Hematopoietic multipotent progenitor cell (in vitro differentiated cells): ENCODE results near the gene EHD4. TPM values are rescaled to one million over a fixed set of nuclear protein-coding genes. Genes with fewer than 3 reads are reported as not detected.

Source experiments
- DNase-seq, 3 donors: peaks; one replicate each; pipeline ENCODE4 v3.0.0-alpha.2; 2011 to 2015; ENCODE audit warnings: low read depth in 2 of 3, low spot score in 2 of 3
- total RNA-seq: library from RNA; depleted of rRNA; stranded (reverse); fragments of >200 nt; gene quantifications from one replicate; pipeline ENCODE4 v1.2.3, GENCODE V29; 2012

EHD4 gene
- total RNA-seq, 1 donor, result 6.7 TPM

- DNase-seq, result no peak
Measured at GRCh38 chr15:41866872-41867579, 105.3 kb downstream of the EHD4 start.

GRCh38 chr15:41866263-41866703 lies 106.1 kb downstream of the EHD4 start:
- DNase-seq, result no peak

DNA sequence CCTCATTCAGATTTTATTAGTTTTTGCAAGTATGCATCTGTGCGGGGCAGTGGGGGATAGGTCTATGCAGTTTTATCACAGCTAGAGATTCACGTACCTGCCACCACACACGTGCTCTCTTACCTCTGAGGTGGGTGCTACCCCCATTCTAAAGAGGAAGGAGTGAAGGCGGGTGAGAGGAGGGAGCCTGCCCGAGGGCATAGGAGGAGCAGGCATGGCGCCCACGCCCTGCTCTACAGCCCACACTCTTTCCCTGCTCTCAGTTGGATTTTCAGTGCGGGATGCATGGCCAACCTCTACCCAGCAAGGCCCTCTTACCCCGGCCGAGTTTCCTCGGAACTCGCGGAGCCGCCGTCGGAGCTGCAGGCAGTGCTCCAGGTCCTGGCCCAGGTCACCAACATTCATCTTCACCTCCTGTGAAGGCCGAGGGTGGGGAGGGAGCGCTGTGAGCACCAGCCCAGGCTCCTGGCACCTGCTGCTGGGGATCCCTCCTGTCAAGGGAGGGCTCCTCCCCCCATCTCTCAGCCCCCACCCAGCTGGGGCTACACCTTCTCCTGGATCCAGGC lies 106.8 kb downstream of the EHD4 start:
- DNase-seq, result no peak

DNA sequence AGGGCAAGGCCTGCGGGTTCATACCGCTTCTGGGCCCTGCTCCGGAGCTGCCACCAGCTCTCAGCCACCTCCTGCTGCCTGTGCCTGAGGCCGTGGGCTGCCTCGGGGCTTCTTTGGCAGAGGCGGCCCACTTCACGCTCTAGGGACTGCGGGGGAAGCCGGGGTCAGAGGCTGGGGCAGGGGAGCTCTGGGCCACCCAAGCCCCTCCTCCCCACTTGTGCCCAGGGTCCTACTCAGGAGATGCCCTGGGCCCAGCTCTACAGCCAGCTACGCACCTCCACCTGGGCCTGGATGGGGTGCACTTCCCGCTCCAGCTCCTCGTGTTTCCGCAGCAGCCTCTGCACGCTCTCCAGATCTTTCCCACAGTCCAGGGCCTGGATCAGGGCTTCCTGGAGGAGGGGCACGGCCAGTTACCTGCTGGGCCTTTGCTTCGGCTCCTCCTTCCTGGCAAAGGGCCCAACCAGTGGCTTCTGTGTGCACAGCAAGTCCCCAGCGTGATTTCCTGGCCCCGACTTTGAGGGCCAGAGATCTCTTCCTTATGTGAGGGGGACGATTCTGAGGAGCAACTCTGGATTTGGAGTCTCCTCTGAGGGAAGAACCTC lies 109.7 kb downstream of the EHD4 start:
- DNase-seq, result no peak

DNA sequence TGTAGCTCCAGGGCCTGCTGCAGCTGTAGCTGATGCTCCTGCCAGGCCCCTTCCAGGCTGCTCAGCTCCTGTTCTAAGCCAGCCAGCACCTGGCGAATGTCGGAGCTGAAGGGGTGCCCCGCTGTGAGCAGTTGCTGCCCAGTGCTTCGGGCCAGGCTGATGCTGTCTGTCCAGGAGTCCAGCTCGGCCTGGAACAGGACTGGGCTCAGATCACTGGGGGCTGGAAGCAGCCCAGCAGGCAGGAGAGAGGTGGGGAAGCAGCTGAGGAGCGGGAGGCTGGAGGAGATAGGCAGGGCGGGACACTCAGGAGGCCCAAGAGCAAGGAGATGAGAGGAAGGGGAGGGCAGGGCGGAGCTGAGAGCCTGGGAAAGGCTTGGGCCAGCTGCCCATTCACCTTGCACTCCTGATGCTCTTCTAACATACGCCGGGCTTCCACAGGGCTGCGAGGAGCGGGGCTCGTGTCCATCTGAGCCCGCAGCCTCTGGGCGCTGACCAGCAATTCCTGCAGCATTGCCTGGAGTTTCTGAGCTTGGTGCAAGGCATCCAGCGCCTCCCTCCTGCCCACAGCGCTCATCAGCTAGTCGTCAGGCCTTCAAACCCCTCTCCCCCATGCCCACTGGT lies 110.5 kb downstream of the EHD4 start:
- DNase-seq, result no peak

- no peak for DNase-seq
Measured at GRCh38 chr15:41860049-41860828, 112.1 kb downstream of the EHD4 start.

DNA sequence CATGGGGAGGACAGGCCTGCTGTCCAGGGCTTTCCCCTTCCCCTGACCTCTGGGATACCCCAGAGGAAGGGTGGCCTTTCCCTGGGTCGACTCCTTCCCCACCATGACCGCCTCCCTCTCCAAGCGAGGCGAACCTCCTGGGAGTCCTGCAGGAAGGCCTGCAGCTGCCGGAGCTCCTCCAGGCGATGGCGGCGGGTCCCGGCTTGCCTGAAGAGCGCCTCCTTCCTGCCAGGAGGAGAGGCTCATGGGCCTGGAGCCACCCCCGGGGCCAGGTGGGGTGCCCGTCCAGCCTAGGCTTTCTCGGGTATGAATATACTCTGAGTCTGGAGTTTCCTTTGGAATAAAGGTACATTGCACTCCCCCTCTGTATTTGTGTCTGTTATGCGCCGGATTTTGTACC lies 113.6 kb downstream of the EHD4 start:
- no peak for DNase-seq

DNA sequence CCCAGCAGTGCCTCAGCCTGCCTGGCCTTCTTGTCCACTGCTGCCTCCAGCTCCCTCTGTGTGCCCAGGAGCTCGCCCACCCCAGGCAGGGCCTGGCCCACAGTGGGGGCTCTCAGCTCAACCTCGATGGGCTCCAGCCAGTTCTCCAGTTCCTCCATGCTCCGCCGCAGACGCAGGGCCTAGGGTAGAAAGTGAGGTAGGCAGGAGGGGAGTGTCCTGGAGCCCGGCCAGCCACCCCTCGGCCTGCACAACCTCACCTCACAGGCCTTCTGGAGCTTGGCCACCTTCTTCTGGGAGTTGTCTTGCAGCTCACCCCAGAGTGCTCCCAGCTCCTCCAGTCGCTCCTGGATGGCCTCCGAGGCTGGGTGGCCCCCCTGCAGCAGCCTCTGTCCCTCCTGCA lies 115.0 kb downstream of the EHD4 start:
- DNase-seq, result no peak

GRCh38 chr15:41856716-41857115 lies 115.6 kb downstream of the EHD4 start:
- DNase-seq, result no peak

GRCh38 chr15:41856262-41856661 lies 116.1 kb downstream of the EHD4 start:
- no peak for DNase-seq

DNA sequence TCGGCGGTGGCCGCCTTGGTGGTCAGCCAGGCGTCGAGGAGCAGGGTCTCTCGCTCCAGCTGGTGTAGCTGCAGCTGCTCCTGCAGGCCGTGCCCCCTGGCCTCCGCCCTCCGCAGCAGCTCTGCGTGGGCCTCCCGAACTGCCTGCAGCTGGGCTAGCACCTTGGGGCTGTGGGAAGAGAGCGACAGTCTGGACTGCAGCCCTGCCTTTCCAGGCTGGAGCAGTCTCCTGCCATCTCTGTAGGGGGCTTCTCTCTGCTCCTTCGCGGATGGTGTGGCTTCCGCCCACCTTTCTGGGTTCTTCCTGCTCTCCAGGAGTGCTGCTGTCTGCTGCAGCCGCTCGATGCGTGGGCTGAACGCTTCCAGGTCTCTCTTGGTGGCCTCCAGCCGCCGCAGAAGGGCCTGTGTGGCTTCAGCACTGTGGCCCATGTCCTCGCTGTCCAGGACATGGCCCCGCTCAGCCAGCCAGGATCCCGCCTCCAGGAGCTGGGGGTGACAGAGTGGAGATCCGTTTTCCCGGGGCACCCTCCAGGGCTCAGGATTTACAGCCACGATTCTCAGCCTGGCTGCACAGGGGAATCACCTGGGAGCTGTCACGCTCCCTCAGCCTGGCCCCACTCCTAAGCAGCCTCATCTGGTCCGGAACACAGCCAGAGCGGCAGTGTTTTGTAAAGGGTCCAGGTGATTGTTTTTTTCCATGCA lies 116.9 kb downstream of the EHD4 start:
- DNase-seq, result no peak

- DNase-seq, result no peak
Measured at GRCh38 chr15:41854443-41854842, 117.9 kb downstream of the EHD4 start.

- DNase-seq, result no peak
Measured at GRCh38 chr15:41853831-41854230, 118.5 kb downstream of the EHD4 start.

- DNase-seq, result no peak
Measured at GRCh38 chr15:41852736-41853590, 119.4 kb downstream of the EHD4 start.

GRCh38 chr15:41851755-41852370 lies 120.5 kb downstream of the EHD4 start:
- no peak for DNase-seq

DNA sequence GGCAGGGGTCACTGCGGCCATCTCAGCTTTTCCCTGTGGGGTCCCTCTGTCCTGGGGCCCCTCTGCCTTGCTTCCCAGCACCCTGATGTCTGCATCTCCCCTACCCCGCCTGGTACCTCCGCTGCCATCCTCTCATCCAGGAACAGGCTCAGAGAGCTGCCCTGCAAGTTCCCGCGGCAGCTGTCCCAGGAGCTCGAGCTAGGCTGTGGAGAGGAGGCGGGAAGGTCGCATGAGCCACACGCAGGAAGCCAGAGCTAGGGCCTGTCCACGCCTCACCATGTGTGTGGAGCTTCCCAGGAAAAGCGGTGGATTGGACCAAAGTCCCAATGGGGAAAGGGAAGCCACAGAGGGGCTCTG lies 121.2 kb downstream of the EHD4 start:
- DNase-seq, result no peak

DNA sequence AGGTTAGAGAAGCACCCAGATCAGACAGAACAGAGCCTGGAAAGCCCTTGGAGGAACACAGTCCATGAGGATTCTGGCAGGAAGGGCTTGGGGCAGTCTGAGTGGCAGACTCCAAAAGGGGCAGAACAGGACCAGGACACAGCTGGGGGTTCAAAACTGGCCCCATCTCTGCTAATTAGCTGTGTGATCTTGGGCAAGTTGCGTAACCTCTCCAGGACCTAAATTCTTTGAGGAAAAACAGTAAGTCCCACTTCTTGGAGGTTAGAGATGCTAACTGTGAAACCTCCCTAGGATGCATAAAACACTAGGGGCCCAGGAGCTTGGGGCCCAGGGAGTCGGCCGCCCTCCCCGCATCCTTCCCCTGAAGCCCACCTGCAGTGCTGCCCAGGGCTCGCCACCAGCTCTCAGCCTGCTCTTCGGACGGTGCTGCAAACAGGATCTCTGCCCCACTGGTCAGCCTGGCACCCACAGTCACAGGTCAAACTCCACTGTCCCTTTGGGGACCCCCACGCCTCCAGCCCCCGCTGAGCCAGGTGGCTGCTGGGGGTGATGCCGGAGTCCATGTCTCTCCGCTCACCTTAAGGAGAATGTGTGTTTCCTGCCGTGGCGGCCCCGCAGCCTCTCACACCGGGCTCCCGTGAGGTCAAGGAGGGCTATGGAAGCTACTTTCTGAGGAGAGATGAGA lies 121.7 kb downstream of the EHD4 start:
- DNase-seq, result no peak

DNA sequence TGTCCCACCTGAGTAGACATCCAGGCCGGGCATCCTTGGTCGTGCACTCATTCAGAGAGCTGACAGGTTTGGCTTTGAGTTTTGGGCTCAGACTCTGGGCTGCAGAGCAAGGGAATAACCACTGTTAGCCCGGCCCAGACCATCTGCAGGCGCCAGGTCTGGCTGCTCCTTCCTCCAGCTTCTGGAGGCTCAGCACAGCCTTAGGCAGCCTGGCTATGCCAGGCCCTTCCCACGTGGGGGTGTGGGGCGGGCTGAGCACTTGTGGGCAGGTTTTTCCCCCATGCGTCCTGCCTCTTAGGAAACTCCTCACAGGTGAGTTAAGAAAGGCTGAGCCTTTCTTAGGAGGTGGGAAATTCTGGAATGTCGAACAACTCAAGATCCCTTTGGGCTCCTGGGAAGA lies 122.5 kb downstream of the EHD4 start:
- DNase-seq, result no peak

DNA sequence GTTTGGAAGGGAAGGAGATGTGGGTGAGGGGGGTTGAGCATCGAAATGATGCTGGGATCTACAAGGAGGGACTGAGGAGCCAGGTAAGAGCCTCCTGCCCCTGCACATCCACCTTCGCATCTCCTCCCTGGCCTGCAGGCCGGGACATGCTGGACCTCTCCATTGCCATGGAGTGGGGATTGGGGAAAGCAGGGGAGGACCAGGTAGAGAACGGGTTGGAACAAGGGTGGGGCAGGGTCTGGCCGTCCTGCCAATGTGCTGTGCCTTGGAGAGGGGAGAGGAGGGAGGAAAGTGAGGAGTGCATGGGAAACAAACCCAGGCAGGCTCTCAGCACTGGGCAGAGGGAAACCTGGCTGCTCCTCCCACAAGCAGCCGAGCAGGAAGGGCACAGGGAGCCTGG lies 123.2 kb downstream of the EHD4 start:
- DNase-seq, result no peak
